ENCODE data around the gene TNFRSF19.

DNA sequence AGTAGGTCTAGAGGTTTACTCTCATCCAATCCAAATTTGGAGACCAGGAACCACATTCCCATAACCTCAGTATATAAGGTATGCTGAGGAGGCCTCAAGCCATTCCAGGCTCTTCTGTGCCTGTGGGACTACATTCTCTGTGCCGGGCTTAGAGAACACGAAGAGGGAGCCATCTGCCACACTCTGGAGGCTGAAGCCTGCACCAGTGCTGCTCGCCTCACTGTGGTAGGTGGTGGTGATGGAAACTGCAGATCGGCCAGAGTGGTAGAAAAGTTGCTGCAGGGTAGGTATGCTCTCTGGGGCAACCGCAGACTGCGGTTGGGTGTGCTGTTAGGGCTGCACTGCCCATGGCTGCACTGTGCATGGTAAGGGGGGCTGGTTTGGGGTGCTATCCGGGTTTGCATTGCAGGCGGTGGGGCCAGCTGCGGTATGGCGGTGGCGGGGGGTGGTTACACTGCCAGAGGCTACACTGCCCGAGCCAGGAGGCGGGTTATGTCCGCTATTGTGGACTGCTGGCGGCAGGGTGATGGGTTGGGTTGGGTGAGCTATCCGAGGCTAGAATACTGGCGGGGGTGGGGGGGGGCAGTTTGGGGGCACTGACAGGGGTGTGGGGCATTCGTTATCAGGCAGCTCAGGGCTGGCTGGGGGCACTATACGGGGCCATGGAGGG is 145.0 kb downstream of the TNFRSF19 start:
- no peak for TF ChIP-seq POLR2AphosphoS5 (IDR thresholded peaks at IDR 0.05; ENCODE audit: low read depth)
- TF ChIP-seq, protein P1, sequence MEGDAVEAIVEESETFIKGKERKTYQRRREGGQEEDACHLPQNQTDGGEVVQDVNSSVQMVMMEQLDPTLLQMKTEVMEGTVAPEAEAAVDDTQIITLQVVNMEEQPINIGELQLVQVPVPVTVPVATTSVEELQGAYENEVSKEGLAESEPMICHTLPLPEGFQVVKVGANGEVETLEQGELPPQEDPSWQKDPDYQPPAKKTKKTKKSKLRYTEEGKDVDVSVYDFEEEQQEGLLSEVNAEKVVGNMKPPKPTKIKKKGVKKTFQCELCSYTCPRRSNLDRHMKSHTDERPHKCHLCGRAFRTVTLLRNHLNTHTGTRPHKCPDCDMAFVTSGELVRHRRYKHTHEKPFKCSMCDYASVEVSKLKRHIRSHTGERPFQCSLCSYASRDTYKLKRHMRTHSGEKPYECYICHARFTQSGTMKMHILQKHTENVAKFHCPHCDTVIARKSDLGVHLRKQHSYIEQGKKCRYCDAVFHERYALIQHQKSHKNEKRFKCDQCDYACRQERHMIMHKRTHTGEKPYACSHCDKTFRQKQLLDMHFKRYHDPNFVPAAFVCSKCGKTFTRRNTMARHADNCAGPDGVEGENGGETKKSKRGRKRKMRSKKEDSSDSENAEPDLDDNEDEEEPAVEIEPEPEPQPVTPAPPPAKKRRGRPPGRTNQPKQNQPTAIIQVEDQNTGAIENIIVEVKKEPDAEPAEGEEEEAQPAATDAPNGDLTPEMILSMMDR (IDR thresholded peaks at IDR 0.05; ENCODE audit: insufficient read depth, low read length): no peak
